ENCODE measurements around the gene THY1. TPM values are rescaled to one million over a fixed set of nuclear protein-coding genes. Genes with fewer than 3 reads are reported as not detected.

Gene THY1
- total and polyA plus RNA-seq, 3 experiments from 2014 or later = 0.40 to 0.74 TPM; not detected in 1

GRCh38 chr11:119419834-119420492 is 3.0 kb downstream of the THY1 start:
- POLR2A ChIA-PET = no interaction called here
- Mint-ChIP-seq H3K9me3 (no peaks in the 10 kb centered on the region), H3K27me3 (peaks cover 34 to 70% of the 10 kb centered on the region in 2 donors), H3K36me3 (peaks cover 0 to 4% (median 0%) of the 10 kb centered on the region in 3 donors), H3K27ac (no peak overlapping the region), H3K4me3 (no peak overlapping the region), H3K4me1 (peaks cover 8 to 19% (median 9%) of the 10 kb centered on the region in 3 donors)
- CTCF ChIA-PET = no interaction called here
- DNase-seq = no peak
- Histone ChIP-seq H3K36me3 (ENCODE audit: insufficient read depth, low read length) (no peaks in the 10 kb centered on the region), H3K9me3 (ENCODE audit: low read length) (no peaks in the 10 kb centered on the region), H3K27me3 (ENCODE audit: insufficient read depth, low read length, poor library complexity, severe bottlenecking) (peaks cover 39% of the 10 kb centered on the region), H3K4me3 (ENCODE audit: low read length) (no peak overlapping the region), H3K27ac (ENCODE audit: low read depth, low read length) (no peak overlapping the region), H3K4me1 (ENCODE audit: insufficient read depth, low read length) (no peaks in the 10 kb centered on the region)

GRCh38 chr11:119419246-119419645 is 3.7 kb downstream of the THY1 start:
- DNase-seq = no peak
- Histone ChIP-seq H3K27ac (ENCODE audit: low read depth, low read length) (no peak overlapping the region), H3K4me3 (ENCODE audit: low read length) (no peak overlapping the region), H3K4me1 (ENCODE audit: insufficient read depth, low read length) (no peaks in the 10 kb centered on the region), H3K27me3 (ENCODE audit: insufficient read depth, low read length, poor library complexity, severe bottlenecking) (peaks cover 33% of the 10 kb centered on the region), H3K36me3 (ENCODE audit: insufficient read depth, low read length) (no peaks in the 10 kb centered on the region), H3K9me3 (ENCODE audit: low read length) (no peaks in the 10 kb centered on the region)
- Mint-ChIP-seq H3K4me1 (peaks cover 8 to 19% (median 9%) of the 10 kb centered on the region in 3 donors), H3K4me3 (no peak overlapping the region), H3K36me3 (peaks cover 0 to 5% (median 4%) of the 10 kb centered on the region in 3 donors), H3K27me3 (peaks cover 28 to 68% of the 10 kb centered on the region in 2 donors), H3K27ac (peak overlapping the region in 1 of 8 donors; percentile 54), H3K9me3 (no peaks in the 10 kb centered on the region)
- ChIA-PET CTCF (no interaction called here), POLR2A (no interaction called here)

GRCh38 chr11:119418759-119419158 is 4.2 kb downstream of the THY1 start:
- Mint-ChIP-seq H3K4me3 (no peak overlapping the region), H3K36me3 (peaks cover 0 to 5% (median 4%) of the 10 kb centered on the region in 3 donors), H3K4me1 (peaks cover 8 to 17% (median 9%) of the 10 kb centered on the region in 3 donors), H3K27ac (no peak overlapping the region), H3K9me3 (no peaks in the 10 kb centered on the region), H3K27me3 (peaks cover 24 to 63% of the 10 kb centered on the region in 2 donors)
- H3K9me3 ChIP-seq (ENCODE audit: low read length) = no peaks in the 10 kb centered on the region
- H3K4me1 ChIP-seq (ENCODE audit: insufficient read depth, low read length) = no peaks in the 10 kb centered on the region
- peaks cover 30% of the 10 kb centered on the region for H3K27me3 ChIP-seq (ENCODE audit: insufficient read depth, low read length, poor library complexity, severe bottlenecking)
- no peaks in the 10 kb centered on the region for H3K36me3 ChIP-seq (ENCODE audit: insufficient read depth, low read length)
- H3K27ac ChIP-seq (ENCODE audit: low read depth, low read length) = no peak overlapping the region
- ChIA-PET POLR2A (no interaction called here), CTCF (no interaction called here)
- no peak overlapping the region for H3K4me3 ChIP-seq (ENCODE audit: low read length)
- no peak for DNase-seq

GRCh38 chr11:119417726-119418540 is 5.0 kb downstream of the THY1 start:
- DNase-seq = no peak
- Histone ChIP-seq H3K27me3 (ENCODE audit: insufficient read depth, low read length, poor library complexity, severe bottlenecking) (peaks cover 22% of the 10 kb centered on the region), H3K4me3 (ENCODE audit: low read length) (no peak overlapping the region), H3K36me3 (ENCODE audit: insufficient read depth, low read length) (no peaks in the 10 kb centered on the region), H3K9me3 (ENCODE audit: low read length) (no peaks in the 10 kb centered on the region), H3K27ac (ENCODE audit: low read depth, low read length) (no peak overlapping the region), H3K4me1 (ENCODE audit: insufficient read depth, low read length) (no peaks in the 10 kb centered on the region)
- Mint-ChIP-seq H3K36me3 (peaks cover 0 to 5% (median 4%) of the 10 kb centered on the region in 3 donors), H3K27me3 (peaks cover 18 to 62% of the 10 kb centered on the region in 2 donors), H3K4me1 (peaks cover 8 to 15% (median 9%) of the 10 kb centered on the region in 3 donors), H3K9me3 (no peaks in the 10 kb centered on the region), H3K27ac (no peak overlapping the region), H3K4me3 (no peak overlapping the region)
- CTCF ChIA-PET = no interaction called here
- POLR2A ChIA-PET = no interaction called here

- Histone ChIP-seq H3K4me1 (ENCODE audit: insufficient read depth, low read length) (no peaks in the 10 kb centered on the region), H3K27ac (ENCODE audit: low read depth, low read length) (no peak overlapping the region), H3K27me3 (ENCODE audit: insufficient read depth, low read length, poor library complexity, severe bottlenecking) (peaks cover 16% of the 10 kb centered on the region), H3K36me3 (ENCODE audit: insufficient read depth, low read length) (no peaks in the 10 kb centered on the region), H3K4me3 (ENCODE audit: low read length) (no peak overlapping the region), H3K9me3 (ENCODE audit: low read length) (no peaks in the 10 kb centered on the region)
- peaks cover 0 to 5% (median 4%) of the 10 kb centered on the region in 3 donors for H3K36me3 Mint-ChIP-seq
- DNase-seq = no peak
- H3K4me3 Mint-ChIP-seq = no peak overlapping the region
- H3K9me3 Mint-ChIP-seq = peaks cover 0 to 4% (median 0%) of the 10 kb centered on the region in 5 donors
- peaks cover under 1 to 6% (median 2%) of the 10 kb centered on the region in 3 donors for H3K4me1 Mint-ChIP-seq
- H3K27ac Mint-ChIP-seq = no peak overlapping the region
- peaks cover 11 to 55% of the 10 kb centered on the region in 2 donors for H3K27me3 Mint-ChIP-seq
- CTCF ChIA-PET = no interaction called here
- POLR2A ChIA-PET = no interaction called here
These were observed 6.1 kb downstream of the THY1 start for GRCh38 chr11:119416606-119417580.

GRCh38 chr11:119415966-119416365 is 7.0 kb downstream of the THY1 start:
- no peak overlapping the region for H3K27ac ChIP-seq (ENCODE audit: low read depth, low read length)
- peaks cover 0 to 5% (median 4%) of the 10 kb centered on the region in 3 donors for H3K36me3 Mint-ChIP-seq
- DNase-seq = no peak
- peaks cover 11 to 47% of the 10 kb centered on the region in 2 donors for H3K27me3 Mint-ChIP-seq
- no peak overlapping the region for H3K4me3 ChIP-seq (ENCODE audit: low read length)
- POLR2A ChIA-PET = no interaction called here
- peaks cover 0 to 4% (median 0%) of the 10 kb centered on the region in 5 donors for H3K9me3 Mint-ChIP-seq
- no peak overlapping the region for H3K4me3 Mint-ChIP-seq
- H3K4me1 Mint-ChIP-seq = no peaks in the 10 kb centered on the region
- H3K36me3 ChIP-seq (ENCODE audit: insufficient read depth, low read length) = no peaks in the 10 kb centered on the region
- CTCF ChIA-PET = interaction anchor here (1.0 kb wide), 1 partner anchor 35 kb away, joined by 4 read pairs; the partner anchor contains the start of gene USP2
- peaks cover 9% of the 10 kb centered on the region for H3K27me3 ChIP-seq (ENCODE audit: insufficient read depth, low read length, poor library complexity, severe bottlenecking)
- no peaks in the 10 kb centered on the region for H3K4me1 ChIP-seq (ENCODE audit: insufficient read depth, low read length)
- no peak overlapping the region for H3K27ac Mint-ChIP-seq
- no peaks in the 10 kb centered on the region for H3K9me3 ChIP-seq (ENCODE audit: low read length)

GRCh38 chr11:119415517-119415916 is 7.5 kb downstream of the THY1 start:
- CTCF ChIA-PET = interaction anchor here (1.0 kb wide), 1 partner anchor 35 kb away, joined by 4 read pairs; the partner anchor contains the start of gene USP2
- no peak for DNase-seq
- Histone ChIP-seq H3K27ac (ENCODE audit: low read depth, low read length) (no peak overlapping the region), H3K4me1 (ENCODE audit: insufficient read depth, low read length) (no peaks in the 10 kb centered on the region), H3K9me3 (ENCODE audit: low read length) (no peaks in the 10 kb centered on the region), H3K36me3 (ENCODE audit: insufficient read depth, low read length) (no peaks in the 10 kb centered on the region), H3K4me3 (ENCODE audit: low read length) (no peak overlapping the region), H3K27me3 (ENCODE audit: insufficient read depth, low read length, poor library complexity, severe bottlenecking) (peaks cover 5% of the 10 kb centered on the region)
- peaks cover 11 to 44% of the 10 kb centered on the region in 2 donors for H3K27me3 Mint-ChIP-seq
- H3K4me3 Mint-ChIP-seq = no peak overlapping the region
- peaks cover 0 to 4% (median 0%) of the 10 kb centered on the region in 5 donors for H3K9me3 Mint-ChIP-seq
- no peaks in the 10 kb centered on the region for H3K4me1 Mint-ChIP-seq
- no peak overlapping the region for H3K27ac Mint-ChIP-seq
- peaks cover 0 to 5% (median 4%) of the 10 kb centered on the region in 3 donors for H3K36me3 Mint-ChIP-seq
- POLR2A ChIA-PET = no interaction called here

Data from CD8-positive, alpha-beta memory T cell (primary cell).